Gastroesophageal sphincter (tissue), 4 donors: ENCODE measurements around the gene TSPAN14. TPM values are rescaled to one million over a fixed set of nuclear protein-coding genes. Genes with fewer than 3 reads are reported as not detected.

Experiments
- ATAC-seq: fragments of 150-250 bp; one replicate; pipeline ENCODE4 v1.9.1; 2016; ENCODE audit warnings: mild to moderate bottlenecking, moderate library complexity
- H3K27ac ChIP-seq, 4 donors: fragments of 200-600 bp; sonication (generic) in 3 of 4; 1 replicate in 3 of 4; 2 replicates in 1 of 4; pipeline ENCODE4 v1.5.1; 2016 to 2019
- H3K27me3 ChIP-seq: fragments of 200-600 bp; sonication (generic); one replicate; pipeline ENCODE4 v1.5.1; 2019
- H3K36me3 ChIP-seq, 2 donors: fragments of 200-600 bp; sonication (generic); one replicate each; pipeline ENCODE4 v1.5.1; 2019; ENCODE audit warnings: control low read depth in 1 of 2
- H3K4me1 ChIP-seq, 3 donors: fragments of 200-600 bp; sonication (generic); 1 replicate in 2 of 3; 2 replicates in 1 of 3; pipeline ENCODE4 v1.5.1; 2016 to 2019; ENCODE audit warnings: control low read depth in 2 of 3
- H3K4me3 ChIP-seq, 2 donors: fragments of 200-600 bp; sonication (generic); one replicate each; pipeline ENCODE4 v1.5.1; 2019; ENCODE audit warnings: mild to moderate bottlenecking in 1 of 2, moderate library complexity in 1 of 2
- H3K9me3 ChIP-seq, 3 donors: fragments of 200-600 bp; sonication (generic); one replicate each; pipeline ENCODE4 v1.5.1; 2017 to 2019; ENCODE audit warnings: control low read depth in 2 of 3
- EP300 ChIP-seq: sonication (generic); formaldehyde crosslinking; IDR thresholded peaks from one replicate; pipeline ENCODE4 v1.6.1; 2017; ENCODE audit warnings: antibody characterized with exemption, mild to moderate bottlenecking
- POLR2A ChIP-seq, 2 donors: fragments of 450-650 bp; IDR thresholded peaks; one replicate each; pipeline ENCODE4 v1.6.1; 2017; ENCODE audit warnings: antibody characterized with exemption in 2 of 2, mild to moderate bottlenecking in 2 of 2, moderate library complexity in 1 of 2
- POLR2AphosphoS5 ChIP-seq: sonication (generic); formaldehyde crosslinking; IDR thresholded peaks from one replicate; pipeline ENCODE4 v1.6.1; 2017; ENCODE audit warnings: antibody characterized with exemption
- WGBS, 2 donors: methylation state at CpG; one replicate each; pipeline ENCODE4 v1.1.5; 2018; ENCODE audit warnings: low coverage in 1 of 2; 5-methylcytosine and 5-hydroxymethylcytosine counted together
- total RNA-seq, 4 donors: library from RNA; depleted of rRNA; stranded (reverse); fragments of >200 nt; gene quantifications; one replicate each; pipeline ENCODE4 v1.1.0, GENCODE V29; 2016
- TF ChIP-seq, protein P1 (sequence below), 4 experiments: fragments of 200-600 bp in 2 of 4; fragments of 450-650 bp in 2 of 4; sonication (generic) in 1 of 4; IDR thresholded peaks; one replicate each; pipeline ENCODE4 v1.5.1; 2017 to 2019; ENCODE audit warnings: antibody characterized with exemption in 4 of 4, mild to moderate bottlenecking in 2 of 4, moderate library complexity in 2 of 4

TSPAN14 gene
- total RNA-seq, 4 donors from 2014 or later, result 23.3 to 52.4 (median 37.1) TPM

DNA sequence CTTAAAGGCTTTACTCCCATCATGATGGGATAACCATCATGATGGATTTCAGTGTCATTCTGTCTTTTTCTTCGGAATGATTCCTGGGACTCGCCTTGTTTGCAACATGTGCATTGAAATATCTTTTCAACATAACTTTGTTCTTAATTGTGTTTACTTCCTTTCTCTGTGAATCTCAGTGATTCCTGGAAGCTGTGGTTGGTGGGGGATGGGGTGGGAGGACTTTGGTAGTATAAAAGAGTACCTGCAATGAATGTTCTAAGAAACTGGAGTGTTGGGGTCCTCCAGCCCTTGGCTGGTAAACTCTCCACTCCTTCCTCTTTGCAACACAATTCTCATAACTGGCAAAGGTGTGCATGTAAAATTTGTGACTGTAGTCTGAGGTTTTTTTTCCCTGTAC, 72.1 kb downstream of the TSPAN14 start:
- H3K27ac ChIP-seq, result no peak overlapping the region
- WGBS, 2 donors, result 15% methylated on average over 2 of the region's 2 CpGs; no CpG with 5 or more reads in 1 of the 2 donors
- no peaks in the 10 kb centered on the region for H3K27me3 ChIP-seq
- no peaks in the 10 kb centered on the region for H3K9me3 ChIP-seq
- H3K36me3 ChIP-seq, result peaks cover 0 to 5% of the 10 kb centered on the region in 2 donors
- H3K4me1 ChIP-seq, result peaks cover 0 to 6% (median 0%) of the 10 kb centered on the region in 3 donors
- TF ChIP-seq POLR2A (IDR thresholded peaks at IDR 0.05), result no peak
- TF ChIP-seq EP300, result no peak
- TF ChIP-seq, protein P1, sequence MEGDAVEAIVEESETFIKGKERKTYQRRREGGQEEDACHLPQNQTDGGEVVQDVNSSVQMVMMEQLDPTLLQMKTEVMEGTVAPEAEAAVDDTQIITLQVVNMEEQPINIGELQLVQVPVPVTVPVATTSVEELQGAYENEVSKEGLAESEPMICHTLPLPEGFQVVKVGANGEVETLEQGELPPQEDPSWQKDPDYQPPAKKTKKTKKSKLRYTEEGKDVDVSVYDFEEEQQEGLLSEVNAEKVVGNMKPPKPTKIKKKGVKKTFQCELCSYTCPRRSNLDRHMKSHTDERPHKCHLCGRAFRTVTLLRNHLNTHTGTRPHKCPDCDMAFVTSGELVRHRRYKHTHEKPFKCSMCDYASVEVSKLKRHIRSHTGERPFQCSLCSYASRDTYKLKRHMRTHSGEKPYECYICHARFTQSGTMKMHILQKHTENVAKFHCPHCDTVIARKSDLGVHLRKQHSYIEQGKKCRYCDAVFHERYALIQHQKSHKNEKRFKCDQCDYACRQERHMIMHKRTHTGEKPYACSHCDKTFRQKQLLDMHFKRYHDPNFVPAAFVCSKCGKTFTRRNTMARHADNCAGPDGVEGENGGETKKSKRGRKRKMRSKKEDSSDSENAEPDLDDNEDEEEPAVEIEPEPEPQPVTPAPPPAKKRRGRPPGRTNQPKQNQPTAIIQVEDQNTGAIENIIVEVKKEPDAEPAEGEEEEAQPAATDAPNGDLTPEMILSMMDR (IDR thresholded peaks at IDR 0.05), result no peak
- no peak for TF ChIP-seq POLR2AphosphoS5
- no peak for ATAC-seq
- no peak overlapping the region for H3K4me3 ChIP-seq

- ATAC-seq, result no peak
- Histone ChIP-seq H3K27ac (no peak overlapping the region), H3K27me3 (no peaks in the 10 kb centered on the region), H3K36me3 (peaks cover 0 to under 1% of the 10 kb centered on the region in 2 donors), H3K4me1 (peaks cover 0 to 6% (median 0%) of the 10 kb centered on the region in 3 donors), H3K4me3 (no peak overlapping the region), H3K9me3 (no peaks in the 10 kb centered on the region)
- WGBS, 2 donors, result no CpG with 5 or more reads among the region's 6 CpGs
- TF ChIP-seq EP300, result no peak
- TF ChIP-seq POLR2A (IDR thresholded peaks at IDR 0.05), result no peak
- no peak for TF ChIP-seq POLR2AphosphoS5
- TF ChIP-seq, protein P1 (IDR thresholded peaks at IDR 0.05), result no peak
These were observed 72.6 kb downstream of the TSPAN14 start for GRCh38 chr10:80526742-80527141.

DNA sequence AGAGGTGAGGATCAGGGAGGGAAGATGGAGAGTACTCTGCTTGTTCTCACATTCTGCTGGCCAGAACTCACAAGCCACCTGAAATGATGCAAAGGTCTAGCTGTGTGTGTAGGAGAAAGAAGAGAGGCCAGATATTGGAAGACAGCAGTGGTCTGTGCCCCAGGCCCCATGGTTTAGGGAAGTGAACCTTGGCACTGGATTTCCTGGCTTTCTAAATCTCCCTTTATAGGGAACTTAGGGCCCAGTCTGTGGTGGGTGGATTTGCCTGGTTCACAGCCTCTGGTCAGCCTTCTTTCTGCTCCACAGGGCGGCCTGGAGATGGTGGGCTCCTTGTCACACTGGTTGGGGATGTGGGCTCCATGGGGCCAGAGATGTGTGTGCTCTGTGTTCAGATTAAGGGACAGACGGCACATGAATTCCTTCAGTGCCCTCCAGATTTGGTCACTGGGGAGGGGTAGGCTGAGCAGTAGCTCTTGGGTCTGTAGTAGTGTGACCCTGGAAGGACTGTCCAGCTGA, 74.1 kb downstream of the TSPAN14 start:
- H3K9me3 ChIP-seq, result no peaks in the 10 kb centered on the region
- H3K4me1 ChIP-seq, result peaks cover 0 to 6% (median 0%) of the 10 kb centered on the region in 3 donors
- TF ChIP-seq, protein P1 (IDR thresholded peaks at IDR 0.05), result no peak
- TF ChIP-seq POLR2AphosphoS5 (no peak), POLR2A (IDR thresholded peaks at IDR 0.05) (no peak), EP300 (no peak)
- H3K4me3 ChIP-seq, result no peak overlapping the region
- no peak overlapping the region for H3K27ac ChIP-seq
- no CpG with 5 or more reads among the region's 2 CpGs for WGBS, 2 donors
- ATAC-seq, result no peak
- no peaks in the 10 kb centered on the region for H3K36me3 ChIP-seq
- H3K27me3 ChIP-seq, result no peaks in the 10 kb centered on the region

DNA sequence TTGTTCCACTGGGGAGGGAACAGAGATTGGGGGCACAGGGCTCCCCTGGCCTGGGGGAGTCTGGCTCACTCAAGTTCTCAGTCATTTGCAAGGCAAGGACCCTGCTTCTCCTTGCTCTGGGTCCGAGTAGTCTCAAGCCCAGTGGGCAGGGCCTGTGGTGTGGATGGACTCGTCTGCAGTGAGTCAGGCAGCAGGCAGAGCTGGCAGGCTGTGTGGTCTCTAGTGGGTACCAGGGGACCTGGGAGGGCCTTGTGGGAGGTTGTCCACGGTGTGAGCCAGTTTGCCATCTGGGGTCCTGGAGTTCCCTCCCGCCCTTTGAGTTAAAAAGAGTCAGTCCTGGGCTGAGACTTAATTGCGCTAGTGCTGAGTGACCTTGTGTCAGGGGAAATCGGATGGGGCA, 74.8 kb downstream of the TSPAN14 start:
- Histone ChIP-seq H3K9me3 (no peaks in the 10 kb centered on the region), H3K27ac (no peak overlapping the region), H3K36me3 (no peaks in the 10 kb centered on the region), H3K4me3 (no peak overlapping the region), H3K27me3 (no peaks in the 10 kb centered on the region), H3K4me1 (peaks cover 0 to 6% (median 0%) of the 10 kb centered on the region in 3 donors)
- TF ChIP-seq POLR2AphosphoS5 (no peak), POLR2A (IDR thresholded peaks at IDR 0.05) (no peak), EP300 (no peak)
- TF ChIP-seq, protein P1 (IDR thresholded peaks at IDR 0.05), result no peak
- ATAC-seq, result no peak
- WGBS, 2 donors, result 58 to 86% methylated on average over 2 to 5 of the region's 6 CpGs

GRCh38 chr10:80529604-80530003, 75.5 kb downstream of the TSPAN14 start:
- H3K9me3 ChIP-seq, result no peaks in the 10 kb centered on the region
- H3K27ac ChIP-seq, result no peak overlapping the region
- ATAC-seq, result no peak

More at GRCh38 chr10:80529604-80530003, 75.5 kb downstream of the TSPAN14 start:
- WGBS, 2 donors, result 83 to 84% methylated on average over 2 to 11 of the region's 12 CpGs
- Histone ChIP-seq H3K4me3 (no peak overlapping the region), H3K36me3 (no peaks in the 10 kb centered on the region), H3K4me1 (peaks cover 0 to 6% (median 0%) of the 10 kb centered on the region in 3 donors), H3K27me3 (no peaks in the 10 kb centered on the region)
- TF ChIP-seq, protein P1 (IDR thresholded peaks at IDR 0.05), result no peak
- TF ChIP-seq POLR2AphosphoS5 (no peak), EP300 (no peak), POLR2A (IDR thresholded peaks at IDR 0.05) (no peak)
